Hepatocyte (in vitro differentiated cells): ENCODE measurements around the gene ZDHHC16. TPM values are rescaled to one million over a fixed set of nuclear protein-coding genes. Genes with fewer than 3 reads are reported as not detected.

Experiments
- DNase-seq: peaks from one replicate; pipeline ENCODE4 v3.0.0-alpha.2; 2016; ENCODE audit warnings: low spot score
- H2AFZ ChIP-seq: fragments of 200-600 bp; sonication (generic); 2 replicates; pipeline ENCODE4 v1.6.0; 2016; ENCODE audit warnings: antibody characterized with exemption, mild to moderate bottlenecking
- H3K27ac ChIP-seq: fragments of 200-600 bp; sonication (generic); 2 replicates; pipeline ENCODE4 v1.5.1; 2016; ENCODE audit warnings: mild to moderate bottlenecking
- H3K27me3 ChIP-seq: fragments of 200-600 bp; sonication (generic); 2 replicates; pipeline ENCODE4 v1.6.1; 2016
- H3K36me3 ChIP-seq: fragments of 200-600 bp; sonication (generic); replicated peaks from 2 replicates; pipeline ENCODE4 v1.5.1; 2016; ENCODE audit warnings: low read depth; ENCODE audit not compliant: insufficient read depth
- H3K4me1 ChIP-seq: fragments of 200-600 bp; sonication (generic); 2 replicates; pipeline ENCODE4 v1.5.1; 2016; ENCODE audit warnings: mild to moderate bottlenecking, moderate library complexity; ENCODE audit not compliant: insufficient read depth
- H3K4me2 ChIP-seq: fragments of 200-600 bp; sonication (generic); 2 replicates; pipeline ENCODE4 v1.6.0; 2016
- H3K4me3 ChIP-seq: fragments of 200-600 bp; sonication (generic); 2 replicates; pipeline ENCODE4 v1.5.1; 2016; ENCODE audit warnings: mild to moderate bottlenecking
- H3K79me2 ChIP-seq: fragments of 200-600 bp; sonication (generic); 2 replicates; pipeline ENCODE4 v1.6.0; 2017; ENCODE audit warnings: mild to moderate bottlenecking
- H3K9me2 ChIP-seq: fragments of 200-600 bp; sonication (generic); replicated peaks from 2 replicates; pipeline ENCODE4 v1.6.0; 2017; ENCODE audit warnings: mild to moderate bottlenecking; ENCODE audit not compliant: insufficient read depth
- H3K9me3 ChIP-seq: fragments of 200-600 bp; sonication (generic); 2 replicates; pipeline ENCODE4 v1.5.1; 2016; ENCODE audit warnings: low read depth, mild to moderate bottlenecking
- H4K20me1 ChIP-seq: fragments of 200-600 bp; sonication (generic); 2 replicates; pipeline ENCODE4 v1.6.0; 2016; ENCODE audit warnings: mild to moderate bottlenecking; ENCODE audit not compliant: insufficient read depth, poor library complexity, severe bottlenecking
- CTCF ChIP-seq: fragments of 200-600 bp; sonication (generic); IDR thresholded peaks from 2 replicates; pipeline ENCODE4 v1.5.1; 2016; ENCODE audit warnings: antibody characterized with exemption, mild to moderate bottlenecking; ENCODE audit not compliant: poor library complexity
- EZH2 ChIP-seq: fragments of 200-600 bp; sonication (generic); IDR thresholded peaks from 2 replicates; pipeline ENCODE4 v1.6.1; 2016; ENCODE audit warnings: antibody characterized with exemption, mild to moderate bottlenecking, borderline replicate concordance
- EZH2phosphoT487 ChIP-seq: fragments of 200-600 bp; sonication (generic); IDR thresholded peaks from one replicate; pipeline ENCODE4 v1.6.1; 2018; ENCODE audit warnings: antibody characterized with exemption, mild to moderate bottlenecking, low read depth, moderate library complexity; ENCODE audit not compliant: unreplicated experiment, severe bottlenecking
- WGBS: methylation state at CpG from one replicate; pipeline ENCODE4 v1.1.6; 2016; ENCODE audit warnings: low lambda C conversion rate; ENCODE audit errors: missing lambda C conversion rate; 5-methylcytosine and 5-hydroxymethylcytosine counted together
- polyA plus RNA-seq: library from polyadenylated mRNA; unstranded; fragments of >200 nt; fragmentation: Nextera tagmentation; extraction: Ambion mirVana; gene quantifications from 2 replicates; pipeline ENCODE4 v1.2.1, GENCODE V29; 2016
- total RNA-seq: library from RNA; depleted of rRNA; stranded (reverse); fragments of >200 nt; gene quantifications from 2 replicates; pipeline ENCODE4 v1.2.3, GENCODE V29; 2014

The ZDHHC16 gene
- total and polyA plus RNA-seq, 2 experiments from 2014 or later, result 57.0 to 86.8 TPM

- no peak for TF ChIP-seq EZH2
- no peak for TF ChIP-seq EZH2phosphoT487
- no peak for TF ChIP-seq CTCF
- peaks cover 45% of the 10 kb centered on the region for H3K79me2 ChIP-seq
- no peaks in the 10 kb centered on the region for H3K9me3 ChIP-seq
- 86% methylated on average over 4 of the region's 4 CpGs for WGBS
- H3K27ac ChIP-seq, result no peak overlapping the region
- peaks cover 6% of the 10 kb centered on the region for H4K20me1 ChIP-seq
- no peak for DNase-seq
- no peaks in the 10 kb centered on the region for H3K36me3 ChIP-seq
- no peaks in the 10 kb centered on the region for H3K9me2 ChIP-seq
- H3K4me1 ChIP-seq, result no peaks in the 10 kb centered on the region
- no peak overlapping the region for H3K4me3 ChIP-seq
- H3K27me3 ChIP-seq, result no peaks in the 10 kb centered on the region
- H2AFZ ChIP-seq, result no peak overlapping the region
- no peak overlapping the region for H3K4me2 ChIP-seq
Observed at GRCh38 chr10:97481071-97481470, 35.1 kb downstream of the ZDHHC16 start.

GRCh38 chr10:97482381-97482780, 36.4 kb downstream of the ZDHHC16 start:
- H3K36me3 ChIP-seq, result no peaks in the 10 kb centered on the region
- no peaks in the 10 kb centered on the region for H3K9me2 ChIP-seq
- H3K4me1 ChIP-seq, result no peaks in the 10 kb centered on the region
- 94% methylated on average over 1 of the region's 1 CpG for WGBS
- TF ChIP-seq EZH2phosphoT487 (no peak), CTCF (no peak), EZH2 (no peak)
- H3K27ac ChIP-seq, result no peak overlapping the region
- DNase-seq, result no peak
- H3K4me2 ChIP-seq, result no peak overlapping the region
- peaks cover 57% of the 10 kb centered on the region for H3K79me2 ChIP-seq
- peaks cover 13% of the 10 kb centered on the region for H4K20me1 ChIP-seq
- H3K4me3 ChIP-seq, result no peak overlapping the region
- H3K9me3 ChIP-seq, result no peaks in the 10 kb centered on the region
- H2AFZ ChIP-seq, result no peak overlapping the region
- no peaks in the 10 kb centered on the region for H3K27me3 ChIP-seq

- H3K79me2 ChIP-seq, result peaks cover 68% of the 10 kb centered on the region
- no peak overlapping the region for H3K27ac ChIP-seq
- 83% methylated on average over 3 of the region's 3 CpGs for WGBS
- H2AFZ ChIP-seq, result no peak overlapping the region
- no peak for DNase-seq
- H3K36me3 ChIP-seq, result no peaks in the 10 kb centered on the region
- H3K4me1 ChIP-seq, result no peaks in the 10 kb centered on the region
- H4K20me1 ChIP-seq, result peaks cover 16% of the 10 kb centered on the region
- H3K4me2 ChIP-seq, result no peak overlapping the region
- H3K9me2 ChIP-seq, result no peaks in the 10 kb centered on the region
- no peaks in the 10 kb centered on the region for H3K9me3 ChIP-seq
- TF ChIP-seq CTCF (no peak), EZH2phosphoT487 (no peak), EZH2 (no peak)
- no peaks in the 10 kb centered on the region for H3K27me3 ChIP-seq
- H3K4me3 ChIP-seq, result no peak overlapping the region
Observed at GRCh38 chr10:97483506-97483905, 37.5 kb downstream of the ZDHHC16 start.

- no peak for DNase-seq
- no peak overlapping the region for H3K4me3 ChIP-seq
- TF ChIP-seq CTCF (no peak), EZH2phosphoT487 (no peak), EZH2 (no peak)
- no peaks in the 10 kb centered on the region for H3K9me2 ChIP-seq
- WGBS, result 92% methylated on average over 1 of the region's 1 CpG
- peaks cover 72% of the 10 kb centered on the region for H3K79me2 ChIP-seq
- no peak overlapping the region for H3K27ac ChIP-seq
- no peaks in the 10 kb centered on the region for H3K9me3 ChIP-seq
- H2AFZ ChIP-seq, result no peak overlapping the region
- no peaks in the 10 kb centered on the region for H3K27me3 ChIP-seq
- H3K4me1 ChIP-seq, result no peaks in the 10 kb centered on the region
- H3K36me3 ChIP-seq, result no peaks in the 10 kb centered on the region
- no peak overlapping the region for H3K4me2 ChIP-seq
- H4K20me1 ChIP-seq, result peaks cover 20% of the 10 kb centered on the region
Observed at GRCh38 chr10:97483921-97484320, 37.9 kb downstream of the ZDHHC16 start.
